H1 (cell line): Measurements from ENCODE around the gene ADCY1. TPM values are rescaled to one million over a fixed set of nuclear protein-coding genes. Genes with fewer than 3 reads are reported as not detected.

Source experiments
- CTCF ChIA-PET: fragments of 300-600 bp; sonication (Branson Sonifier 250); formaldehyde crosslinking; loops from one replicate; lab custom pipeline; 2021; ENCODE audit not compliant: partially characterized antibody; lab: Charles Lee
- POLR2A ChIA-PET: fragments of 300-600 bp; sonication (Branson Sonifier 250); formaldehyde crosslinking; loops from one replicate; lab custom pipeline; 2021; ENCODE audit warnings: inconsistent platforms; ENCODE audit not compliant: partially characterized antibody; lab: Charles Lee
- DNase-seq, 2 experiments: peaks; one replicate each; pipeline versions ENCODE4 v3.0.0 to v3.0.0-alpha.2; 2010 to 2022; ENCODE audit warnings: low spot score in 2 of 2, low read depth in 1 of 2, mixed read lengths in 1 of 2
- FAIRE-seq: peaks from 2 replicates; lab custom pipeline; 2011; peaks lifted over from hg19 to GRCh38; lab: Jason Lieb, UNC
- H2AFZ ChIP-seq: 2 replicates; pipeline ENCODE4 v1.8.1; 2012; ENCODE audit warnings: low read length, inconsistent platforms
- H2AK5ac ChIP-seq: 2 replicates; pipeline ENCODE4 v1.6.1; 2013; ENCODE audit warnings: low read depth, low read length
- H2BK120ac ChIP-seq: replicated peaks from 2 replicates; pipeline ENCODE3; 2013; ENCODE audit warnings: low read depth, low read length, inconsistent platforms
- H2BK12ac ChIP-seq: 2 replicates; pipeline ENCODE4 v1.6.1; 2013; ENCODE audit warnings: low read depth, low read length
- H2BK15ac ChIP-seq: 2 replicates; pipeline ENCODE4 v1.6.1; 2013; ENCODE audit warnings: low read length
- H2BK20ac ChIP-seq: 2 replicates; pipeline ENCODE4 v1.6.1; 2013; ENCODE audit warnings: low read length
- H2BK5ac ChIP-seq: 2 replicates; pipeline ENCODE4 v1.6.1; 2013; ENCODE audit warnings: low read depth, low read length
- H3K14ac ChIP-seq: 2 replicates; pipeline ENCODE4 v1.6.1; 2013; ENCODE audit warnings: inconsistent platforms; ENCODE audit not compliant: insufficient read length
- H3K18ac ChIP-seq: 2 replicates; pipeline ENCODE4 v1.6.1; 2013; ENCODE audit warnings: low read length; ENCODE audit errors: extremely low read depth
- H3K23ac ChIP-seq: 2 replicates; pipeline ENCODE4 v1.6.1; 2013; ENCODE audit warnings: inconsistent platforms; ENCODE audit not compliant: insufficient read length
- H3K23me2 ChIP-seq: 2 replicates; pipeline ENCODE4 v1.6.1; 2013; ENCODE audit warnings: low read depth, low read length
- H3K27ac ChIP-seq: 2 replicates; pipeline ENCODE4 v1.6.1; 2011; ENCODE audit warnings: low read depth, low read length, inconsistent platforms
- H3K27me3 ChIP-seq, 4 experiments: replicated peaks in 1 of 4; 1 replicate in 1 of 4; 2 replicates in 3 of 4; pipeline versions ENCODE4 v1.6.1 to v1.8.1; 2011 to 2013; ENCODE audit warnings: low read length in 3 of 4, mild to moderate bottlenecking in 3 of 4, inconsistent platforms in 2 of 4, mixed read lengths in 2 of 4, moderate library complexity in 1 of 4; ENCODE audit not compliant: control insufficient read depth in 3 of 4, insufficient read depth in 3 of 4; ENCODE audit errors: extremely low read depth in 1 of 4
- H3K36me3 ChIP-seq, 4 experiments: 2 replicates each; pipeline versions ENCODE4 v1.6.1 to v1.8.1; 2011 to 2013; ENCODE audit warnings: mild to moderate bottlenecking in 4 of 4, low read length in 3 of 4, moderate library complexity in 2 of 4, control low read depth in 1 of 4, inconsistent platforms in 1 of 4; ENCODE audit not compliant: insufficient read depth in 4 of 4, control insufficient read depth in 2 of 4
- H3K4ac ChIP-seq: replicated peaks from 2 replicates; pipeline ENCODE3; 2013; ENCODE audit warnings: low read length, low read depth, mixed read lengths, inconsistent platforms; ENCODE audit not compliant: insufficient read length
- H3K4me1 ChIP-seq, 4 experiments: replicated peaks in 1 of 4; 1 replicate in 1 of 4; 2 replicates in 3 of 4; pipeline versions ENCODE4 v1.6.1 to v1.8.1; 2011 to 2013; ENCODE audit warnings: low read length in 3 of 4, inconsistent platforms in 2 of 4, mixed read lengths in 1 of 4; ENCODE audit not compliant: insufficient read depth in 4 of 4, control insufficient read depth in 3 of 4
- H3K4me2 ChIP-seq, 2 experiments: 2 replicates each; pipeline versions ENCODE4 v1.6.1 to v1.8.1; 2011 to 2013; ENCODE audit warnings: low read depth in 2 of 2, low read length in 2 of 2, control low read depth in 1 of 2, inconsistent platforms in 1 of 2, mild to moderate bottlenecking in 1 of 2; ENCODE audit not compliant: insufficient read depth in 1 of 2
- H3K4me3 ChIP-seq, 4 experiments: fragments of 200-600, 300-600 bp in 1 of 4; sonication (generic), shearing (Covaris generic), sonication (Bioruptor Twin) in 1 of 4; 2 replicates each; pipeline versions ENCODE4 v1.5.1 to v1.8.1; 2011 to 2016; ENCODE audit warnings: low read length in 4 of 4, low read depth in 3 of 4, control low read depth in 2 of 4, inconsistent platforms in 2 of 4, mild to moderate bottlenecking in 2 of 4, mixed read lengths in 1 of 4, moderate library complexity in 1 of 4; ENCODE audit not compliant: insufficient read depth in 2 of 4; ENCODE audit errors: extremely low read depth in 1 of 4
- H3K56ac ChIP-seq: replicated peaks from 2 replicates; pipeline ENCODE3; 2013; ENCODE audit warnings: low read depth, mild to moderate bottlenecking, mixed read lengths, low read length, inconsistent platforms; ENCODE audit not compliant: insufficient read length
- H3K79me1 ChIP-seq: 2 replicates; pipeline ENCODE4 v1.6.1; 2013; ENCODE audit warnings: low read depth, low read length, control low read depth
- H3K79me2 ChIP-seq, 2 experiments: 2 replicates each; pipeline versions ENCODE4 v1.6.1 to v1.8.1; 2012 to 2013; ENCODE audit warnings: low read length in 2 of 2, mild to moderate bottlenecking in 2 of 2, inconsistent platforms in 1 of 2; ENCODE audit not compliant: insufficient read depth in 2 of 2, control insufficient read depth in 1 of 2
- H3K9ac ChIP-seq, 4 experiments: replicated peaks in 1 of 4; 1 replicate in 1 of 4; 2 replicates in 3 of 4; pipeline versions ENCODE4 v1.6.1 to v1.8.1; 2011 to 2013; ENCODE audit warnings: low read depth in 3 of 4, low read length in 3 of 4, control low read depth in 2 of 4, mild to moderate bottlenecking in 2 of 4, moderate library complexity in 2 of 4, inconsistent platforms in 1 of 4; ENCODE audit errors: extremely low read depth in 1 of 4
- H3K9me3 ChIP-seq, 2 experiments: 2 replicates each; pipeline versions ENCODE4 v1.6.1 to v1.8.1; 2012 to 2013; ENCODE audit warnings: mild to moderate bottlenecking in 2 of 2, moderate library complexity in 2 of 2, control low read depth in 1 of 2, inconsistent platforms in 1 of 2, low read depth in 1 of 2, low read length in 1 of 2, mixed read lengths in 1 of 2; ENCODE audit not compliant: insufficient read depth in 2 of 2
- H4K20me1 ChIP-seq, 2 experiments: replicated peaks in 1 of 2; 2 replicates each; pipeline versions ENCODE3 to v1.8.1; 2011 to 2013; ENCODE audit warnings: inconsistent platforms in 2 of 2, low read length in 2 of 2, mild to moderate bottlenecking in 1 of 2; ENCODE audit not compliant: insufficient read depth in 2 of 2, control insufficient read depth in 1 of 2
- H4K5ac ChIP-seq: 2 replicates; pipeline ENCODE4 v1.6.1; 2013; ENCODE audit warnings: low read length, low read depth, mixed read lengths, inconsistent platforms; ENCODE audit not compliant: insufficient read length
- H4K8ac ChIP-seq: 2 replicates; pipeline ENCODE4 v1.8.0; 2013; ENCODE audit warnings: mild to moderate bottlenecking, moderate library complexity, low read length, inconsistent platforms; ENCODE audit not compliant: insufficient read depth; ENCODE audit errors: extremely low read depth
- H4K91ac ChIP-seq: replicated peaks from 2 replicates; pipeline ENCODE3; 2013; ENCODE audit warnings: low read length, mixed read lengths, inconsistent platforms; ENCODE audit not compliant: insufficient read length
- CBX5 ChIP-seq: fragments of 300-800, 300-1000 bp; sonication (generic); IDR thresholded peaks from 2 replicates; pipeline ENCODE4 v1.7.1; 2016; ENCODE audit warnings: antibody characterized with exemption, low read length, low read depth
- GABPA ChIP-seq: IDR thresholded peaks from 2 replicates; pipeline ENCODE4 v1.6.1; 2011; ENCODE audit warnings: mild to moderate bottlenecking, low read length, moderate library complexity, borderline replicate concordance; ENCODE audit not compliant: insufficient read depth
- HDAC6 ChIP-seq: IDR thresholded peaks from one replicate; pipeline ENCODE4 v1.7.1; 2012; ENCODE audit warnings: low read depth, mild to moderate bottlenecking, inconsistent platforms, low read length, moderate library complexity
- MAFK ChIP-seq: IDR thresholded peaks from 2 replicates; pipeline ENCODE4 v1.6.1; 2012; ENCODE audit warnings: low read depth, mild to moderate bottlenecking, improper control_type of control experiment, low read length
- SP1 ChIP-seq: IDR thresholded peaks from 2 replicates; pipeline ENCODE4 v1.6.1; 2011; ENCODE audit warnings: low read depth, low read length
- WGBS, 2 experiments: shearing (Covaris generic) in 1 of 2; methylation state at CpG; one replicate each; pipeline versions ENCODE4 v1.1.6 to v1.1.7; 2013 to 2015; ENCODE audit warnings: low lambda C conversion rate in 2 of 2, mixed read lengths in 2 of 2, inconsistent platforms in 1 of 2, low coverage in 1 of 2, missing lambda C conversion rate in 1 of 2; ENCODE audit not compliant: insufficient replicate concordance in 2 of 2, insufficient coverage in 1 of 2, insufficient read length in 1 of 2; ENCODE audit errors: extremely low coverage in 1 of 2, missing lambda C conversion rate in 1 of 2; 5-methylcytosine and 5-hydroxymethylcytosine counted together
- polyA plus RNA-seq, 7 experiments: library from polyadenylated mRNA; depleted of rRNA in 3 of 7; stranded (reverse) in 5 of 7; unstranded in 2 of 7; fragments of >200 nt in 5 of 7; fragments of 200-250 nt in 2 of 7; gene quantifications; 1 replicate in 5 of 7; 2 replicates in 1 of 7; 4 replicates in 1 of 7; pipeline versions ENCODE4 v1.2.1 to v1.2.3, GENCODE V29; 2011 to 2013; ENCODE audit warnings: missing spikeins in 2 of 7, mixed read lengths in 2 of 7
- total RNA-seq: library from RNA; stranded (reverse); fragmentation: NEBNext Ultra II Directional; extraction: Animal tissue kit (Norgen Biotek cat#: 25700); gene quantifications from 2 replicates; pipeline ENCODE4 v1.2.1, GENCODE V29; 2021
- TF ChIP-seq, protein P1 (sequence below): IDR thresholded peaks from 2 replicates; pipeline ENCODE4 v1.6.1; 2012; ENCODE audit warnings: inconsistent platforms

ADCY1 gene
- total and polyA plus RNA-seq, 2 of the 8 experiments (the other 6 are each of a cell fraction or from before 2014, with no cell fraction given): 7.9 to 26.9 TPM

DNA sequence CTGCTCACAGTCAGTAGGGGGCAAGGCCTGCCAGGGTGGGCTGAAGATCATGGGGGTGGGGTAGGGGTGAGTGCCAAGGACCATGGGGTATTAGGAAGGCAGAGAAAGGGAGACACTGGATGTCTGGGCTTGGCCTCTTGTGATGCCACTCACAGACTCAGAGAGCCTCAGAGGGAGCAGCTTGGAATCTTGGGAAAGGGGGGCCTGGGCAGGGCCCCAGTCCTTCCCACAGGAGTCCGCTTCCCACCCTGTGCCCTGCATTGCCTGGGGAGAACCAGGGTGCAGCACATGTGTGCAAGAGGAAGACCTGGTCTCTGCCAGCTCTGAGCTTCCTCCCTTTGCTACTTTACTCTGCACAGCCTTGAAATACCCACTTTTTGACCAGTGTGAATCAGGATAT is 4.3 kb downstream of the ADCY1 start:
- Histone ChIP-seq H3K9ac (no peak overlapping the region), H3K23ac (no peak overlapping the region), H3K4ac (no peak overlapping the region), H2BK120ac (no peak overlapping the region), H2BK5ac (no peak overlapping the region), H3K4me3 (no peak overlapping the region), H3K18ac (no peak overlapping the region), H2BK15ac (no peak overlapping the region), H2BK12ac (no peak overlapping the region), H3K4me1 (peaks cover 13 to 59% (median 46%) of the 10 kb centered on the region in 4 experiments), H3K79me1 (peaks cover 8% of the 10 kb centered on the region), H3K27me3 (peaks cover 7 to 26% (median 26%) of the 10 kb centered on the region in 4 experiments), H2BK20ac (no peak overlapping the region), H3K4me2 (no peak overlapping the region), H2AK5ac (no peak overlapping the region; the same call in 1 of the 2 replicates), H3K14ac (no peak overlapping the region), H3K36me3 (no peaks in the 10 kb centered on the region), H2AFZ (no peak overlapping the region), H3K56ac (no peak overlapping the region), H3K9me3 (no peaks in the 10 kb centered on the region), H4K5ac (no peak overlapping the region), H3K23me2 (peaks cover 20% of the 10 kb centered on the region), H3K27ac (no peak overlapping the region), H4K20me1 (peaks cover 2 to 16% of the 10 kb centered on the region in 2 experiments), H4K91ac (no peak overlapping the region), H4K8ac (no peak overlapping the region), H3K79me2 (peaks cover 0 to 21% of the 10 kb centered on the region in 2 experiments; a peak in 2 of 4 replicates)
- FAIRE-seq (no peak), DNase-seq (no peak)
- ChIA-PET CTCF (interaction anchor here (0.8 to 3.4 kb wide), 9 partner anchors 9 to 110 kb away, joined by 3 to 17 read pairs (median 3); no protein-coding TSS in a partner anchor), POLR2A (no interaction called here)
- TF ChIP-seq GABPA (no peak), SP1 (no peak), CBX5 (no peak), HDAC6 (no peak), MAFK (no peak)
- TF ChIP-seq, protein P1, sequence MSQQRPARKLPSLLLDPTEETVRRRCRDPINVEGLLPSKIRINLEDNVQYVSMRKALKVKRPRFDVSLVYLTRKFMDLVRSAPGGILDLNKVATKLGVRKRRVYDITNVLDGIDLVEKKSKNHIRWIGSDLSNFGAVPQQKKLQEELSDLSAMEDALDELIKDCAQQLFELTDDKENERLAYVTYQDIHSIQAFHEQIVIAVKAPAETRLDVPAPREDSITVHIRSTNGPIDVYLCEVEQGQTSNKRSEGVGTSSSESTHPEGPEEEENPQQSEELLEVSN: no peak
- 90% methylated on average over 1 of the region's 1 CpG; no CpG with 5 or more reads in 1 of the 2 experiments for WGBS, 2 experiments
